GM19025 (cell line): ENCODE measurements around the gene ABHD17C.

ENCODE experiments used
- ATAC-seq: cut with Tn5 transposase; IDR thresholded peaks from one replicate; pipeline ENCODE4 v1.9.1; 2021; ENCODE audit warnings: mild to moderate bottlenecking, low read depth, moderate library complexity; ENCODE audit not compliant: unreplicated experiment

ABHD17C gene

DNA sequence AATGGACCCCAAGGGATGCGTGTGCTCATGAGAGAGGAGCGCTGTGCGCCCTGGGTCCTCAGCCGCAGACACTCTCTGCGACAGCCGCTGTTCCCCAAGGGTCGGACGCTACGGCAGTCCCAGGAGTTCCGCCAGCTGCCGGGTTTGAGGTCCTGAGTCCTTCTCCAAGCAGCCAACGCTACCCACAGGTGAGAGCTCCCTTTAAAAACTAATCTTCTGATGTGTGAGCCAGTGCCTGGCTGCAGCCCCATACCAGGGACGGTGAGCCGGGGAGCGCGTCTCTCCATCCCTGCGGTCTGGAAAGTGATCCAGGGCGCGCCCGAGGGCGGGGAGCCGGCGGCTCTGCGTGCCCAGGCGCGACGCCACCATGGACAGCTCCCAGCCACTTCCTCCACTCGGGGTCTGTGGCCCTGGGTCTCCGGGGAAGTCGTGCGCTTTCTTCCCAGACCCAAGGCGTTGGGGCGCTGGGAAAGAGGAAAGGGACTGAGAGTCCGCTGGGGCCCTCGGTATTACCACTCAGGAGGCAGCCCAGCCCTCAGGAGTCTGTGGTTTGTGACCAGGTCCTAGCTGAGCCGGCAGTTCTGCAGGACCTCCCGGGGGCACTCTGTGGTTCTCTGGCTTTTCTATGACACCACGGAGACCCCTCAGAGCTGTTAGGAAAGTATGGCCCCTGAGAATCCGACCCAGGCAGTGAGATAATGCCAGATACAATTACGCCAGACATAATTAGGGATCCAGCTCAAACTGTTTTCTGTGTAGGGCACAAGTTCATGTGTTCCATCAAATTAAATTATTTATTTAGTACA lies 85.5 kb downstream of the ABHD17C start:
- no peak for ATAC-seq

DNA sequence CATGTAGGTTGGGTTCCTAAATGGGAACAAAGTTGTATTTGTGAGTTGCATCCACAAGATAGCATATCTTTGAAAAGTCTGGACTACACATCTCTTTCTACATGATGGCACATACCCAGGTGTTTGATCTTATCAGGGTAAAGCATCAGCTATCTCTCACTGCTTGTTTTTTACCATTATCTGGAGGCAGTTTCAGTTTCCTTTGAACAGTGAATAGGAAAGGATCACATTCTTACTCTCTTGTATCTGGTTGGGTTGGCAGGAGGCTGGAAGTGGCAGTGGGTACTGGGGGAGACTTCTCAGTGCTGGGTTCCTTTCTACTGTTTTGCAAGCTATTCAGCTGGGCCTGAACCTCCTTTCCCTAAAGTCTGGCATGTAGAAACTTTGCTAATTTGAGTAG lies 88.2 kb downstream of the ABHD17C start:
- ATAC-seq: no peak

DNA sequence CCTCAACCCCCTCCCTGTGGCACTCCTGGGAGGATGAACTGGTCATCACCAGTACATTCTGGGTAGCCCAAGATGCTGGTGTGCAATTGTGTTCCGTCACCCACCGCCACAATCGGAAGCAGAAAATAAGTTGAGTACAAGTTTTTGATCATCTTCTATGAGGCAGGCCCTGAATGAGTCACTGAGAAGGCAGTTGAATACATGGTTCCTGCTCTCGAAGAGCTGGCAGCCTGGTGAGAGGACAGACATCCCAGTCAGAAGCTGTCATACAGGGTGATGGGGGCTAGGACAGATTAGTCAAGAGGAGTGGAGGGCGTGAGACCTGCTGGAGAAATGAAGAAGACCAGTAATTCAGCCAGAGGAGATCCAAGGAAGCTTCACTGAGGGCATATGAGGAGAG lies 90.2 kb downstream of the ABHD17C start:
- no peak for ATAC-seq

DNA sequence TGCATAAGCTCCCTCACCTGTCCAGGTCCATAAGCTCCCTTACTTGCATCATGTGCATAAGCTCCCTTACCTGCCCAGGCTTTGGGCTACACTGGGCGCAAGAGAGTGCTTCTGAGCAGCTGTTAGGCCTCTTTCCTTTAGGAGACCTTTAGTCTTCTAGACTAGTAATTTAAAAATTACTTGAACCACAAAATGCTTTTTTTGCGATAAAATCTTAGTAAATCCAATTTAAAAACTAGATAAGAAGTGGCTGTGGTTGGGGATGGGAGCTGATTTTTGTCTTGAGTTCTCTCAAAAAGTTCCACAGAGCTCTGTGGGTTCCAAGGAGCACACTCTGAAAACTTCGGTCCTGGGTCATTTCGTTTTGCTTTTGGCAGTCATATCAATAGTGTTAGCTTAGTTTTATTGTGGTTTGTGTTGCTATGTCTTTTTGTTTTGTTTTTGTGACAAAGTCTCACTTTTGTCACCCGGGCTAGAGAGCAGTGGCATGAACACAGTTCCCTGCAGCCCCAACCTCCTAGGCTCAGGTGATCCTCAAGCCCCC lies 90.8 kb downstream of the ABHD17C start:
- no peak for ATAC-seq

DNA sequence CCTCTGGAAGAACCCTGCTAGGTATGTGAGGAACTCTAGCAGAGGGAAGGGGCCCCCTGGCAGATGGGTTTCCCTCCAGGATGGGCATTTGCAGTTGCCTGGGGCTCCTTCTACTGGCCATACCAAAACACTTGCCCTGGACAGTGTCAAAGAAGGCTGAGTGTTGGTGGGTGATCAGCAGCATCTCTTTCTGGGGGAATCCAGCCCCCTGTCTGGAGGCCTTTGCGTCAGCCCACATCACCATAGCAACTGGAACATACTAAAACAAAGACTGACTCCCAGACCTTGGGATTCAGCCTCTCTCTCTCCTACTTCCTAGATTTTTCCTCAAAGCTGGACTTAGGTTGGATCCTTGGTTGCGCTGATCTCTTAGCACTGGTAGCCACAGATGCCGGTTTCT lies 92.2 kb downstream of the ABHD17C start:
- ATAC-seq: no peak

DNA sequence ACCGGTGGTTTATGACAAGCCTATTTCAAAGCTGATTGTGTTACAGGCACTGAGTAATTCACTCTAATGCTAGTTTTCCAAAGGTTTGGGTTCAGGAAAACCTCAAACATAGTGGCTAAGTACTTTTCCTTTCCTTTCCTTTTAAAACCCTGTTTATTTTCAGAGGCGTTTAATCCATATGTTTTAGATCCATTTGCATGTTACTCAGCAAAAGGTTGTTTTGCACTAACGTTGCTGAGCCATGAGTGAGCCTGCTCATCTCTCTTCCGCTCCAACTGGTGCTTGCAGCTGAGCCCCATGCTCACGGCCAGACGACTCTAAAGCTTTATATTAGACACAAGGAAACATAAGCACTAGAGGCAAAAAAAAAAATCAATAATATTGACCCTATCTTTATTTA lies 93.4 kb downstream of the ABHD17C start:
- no peak for ATAC-seq

DNA sequence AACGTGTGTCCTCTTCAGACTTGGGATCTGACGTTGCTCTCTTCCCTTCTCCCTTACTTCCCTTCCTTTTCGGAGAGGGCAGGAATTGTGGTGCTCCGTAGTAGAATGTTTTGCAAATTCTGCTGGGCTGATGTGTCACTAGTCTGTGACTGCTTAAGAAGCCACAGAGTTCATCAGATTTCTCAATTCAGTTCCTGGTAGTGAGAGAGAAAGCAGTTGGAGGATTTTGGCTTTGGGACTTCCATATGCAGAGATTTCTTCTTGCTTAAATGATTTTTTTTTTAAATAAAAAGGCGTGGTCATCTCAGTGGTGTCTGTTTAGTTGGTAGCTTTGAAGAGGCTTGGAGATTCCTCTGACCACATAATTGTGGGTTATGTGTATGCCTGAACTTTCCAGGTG lies 94.2 kb downstream of the ABHD17C start:
- no peak for ATAC-seq

DNA sequence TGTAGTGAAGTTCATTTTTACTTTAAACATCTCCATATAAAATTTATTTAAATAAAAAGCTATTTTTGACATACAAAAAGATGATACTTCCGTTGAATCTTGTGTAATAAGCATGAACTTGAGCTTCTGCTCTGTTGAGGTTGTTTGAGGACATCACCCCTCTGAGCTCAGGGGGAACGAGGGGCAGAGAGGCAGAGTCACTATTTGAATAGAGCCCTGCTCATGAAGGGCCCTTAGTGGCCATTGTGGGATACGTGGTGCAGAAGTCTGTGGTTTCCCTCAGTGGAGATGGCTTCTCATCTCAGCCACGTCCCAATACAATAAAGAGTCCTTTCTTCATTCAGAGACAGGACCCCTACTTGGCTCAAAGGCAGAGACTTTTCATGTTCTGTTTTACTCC lies 94.7 kb downstream of the ABHD17C start:
- no peak for ATAC-seq

DNA sequence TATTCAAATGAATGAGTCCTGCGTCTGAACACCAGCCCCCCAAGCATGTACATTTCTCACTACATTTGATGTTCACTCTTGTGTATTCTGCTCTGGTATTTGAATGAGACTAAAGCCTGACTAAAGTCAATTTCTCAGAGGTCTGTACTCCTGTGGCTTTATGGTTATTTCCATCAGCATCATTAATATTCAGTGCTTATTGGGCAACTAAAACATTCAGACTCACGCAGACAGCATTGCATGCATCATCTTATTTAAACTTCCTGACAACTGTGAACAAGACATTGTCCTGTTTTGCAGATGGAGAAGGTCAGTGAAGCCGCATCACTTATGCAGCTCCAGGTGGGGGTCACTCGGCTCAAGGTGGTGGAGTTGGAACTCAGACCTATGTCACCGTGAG lies 95.1 kb downstream of the ABHD17C start:
- no peak for ATAC-seq

DNA sequence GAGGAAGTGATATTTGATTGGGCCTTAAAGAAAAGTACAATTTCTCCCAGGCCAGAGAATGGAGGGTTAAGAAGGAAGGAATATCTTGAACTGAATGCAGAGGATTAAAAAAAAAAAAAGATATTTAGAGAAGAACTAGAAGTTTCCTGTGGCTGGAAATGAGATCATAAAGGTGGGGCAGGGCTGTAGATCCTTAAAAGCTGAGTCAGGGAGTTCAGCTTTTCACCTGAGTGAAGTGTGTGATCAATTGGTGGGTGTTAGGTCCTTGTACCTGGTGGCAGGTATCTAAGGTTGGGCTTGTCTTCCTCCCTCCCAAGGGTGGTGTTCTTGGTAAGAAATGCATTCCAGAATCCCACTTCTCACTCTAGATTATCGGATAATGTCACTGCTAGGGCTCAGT lies 95.9 kb downstream of the ABHD17C start:
- ATAC-seq: no peak

DNA sequence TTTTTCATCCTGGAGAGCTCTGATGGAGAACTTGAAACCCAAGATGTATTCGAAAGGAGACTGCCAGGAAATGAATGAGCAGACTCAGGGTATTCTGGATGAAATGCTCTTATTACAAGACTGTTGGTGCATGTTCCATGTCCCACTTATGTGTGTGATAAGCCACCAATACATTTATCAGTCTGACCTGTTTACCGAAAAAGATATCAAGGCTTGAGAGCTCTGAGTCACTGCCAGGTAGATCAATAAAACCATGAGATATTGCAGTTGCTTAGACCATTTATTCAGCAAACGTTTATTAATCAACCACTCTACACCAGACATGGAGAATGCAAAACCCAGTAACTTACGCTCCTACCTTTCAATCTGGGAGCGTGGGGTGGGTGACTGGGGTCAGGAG lies 101.3 kb downstream of the ABHD17C start:
- no peak for ATAC-seq

DNA sequence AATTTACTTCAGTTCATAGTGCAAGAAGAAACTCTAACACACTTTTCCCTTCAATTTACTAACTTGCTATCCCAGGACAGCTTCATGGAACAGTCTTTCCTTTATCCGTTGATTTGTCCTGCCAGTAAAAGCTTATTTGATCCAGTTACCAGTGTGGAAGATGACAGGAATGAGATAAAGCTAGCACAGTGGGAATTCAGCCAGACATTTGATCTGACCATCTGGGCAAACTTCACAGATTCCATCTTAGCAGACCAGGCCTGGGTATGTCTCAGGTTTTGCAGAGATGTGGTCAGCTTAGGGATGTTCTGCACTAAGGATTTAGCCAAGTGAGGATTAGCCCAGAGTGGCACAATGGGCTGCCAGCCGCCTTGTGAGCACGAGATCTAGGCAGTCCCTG lies 103.8 kb downstream of the ABHD17C start:
- ATAC-seq: no peak

DNA sequence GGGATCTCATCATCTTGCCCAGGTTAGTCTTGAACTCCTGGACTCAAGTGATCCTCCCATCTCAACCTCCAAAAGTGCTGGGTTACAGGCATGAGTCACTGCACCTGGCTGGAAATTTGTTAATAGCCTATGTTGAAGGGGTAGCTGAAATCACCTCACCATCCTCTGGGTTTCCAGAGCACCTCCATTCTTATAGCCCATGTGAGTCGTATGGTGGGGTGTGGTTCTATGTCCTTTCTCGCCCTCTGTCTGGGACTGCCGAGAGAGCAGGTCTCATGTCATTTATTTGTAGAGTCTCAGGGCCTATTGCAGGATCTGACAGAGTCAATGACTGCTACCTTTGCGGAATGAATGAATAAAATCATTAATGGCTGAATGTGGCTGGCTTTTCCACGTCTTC lies 105.0 kb downstream of the ABHD17C start:
- no peak for ATAC-seq

DNA sequence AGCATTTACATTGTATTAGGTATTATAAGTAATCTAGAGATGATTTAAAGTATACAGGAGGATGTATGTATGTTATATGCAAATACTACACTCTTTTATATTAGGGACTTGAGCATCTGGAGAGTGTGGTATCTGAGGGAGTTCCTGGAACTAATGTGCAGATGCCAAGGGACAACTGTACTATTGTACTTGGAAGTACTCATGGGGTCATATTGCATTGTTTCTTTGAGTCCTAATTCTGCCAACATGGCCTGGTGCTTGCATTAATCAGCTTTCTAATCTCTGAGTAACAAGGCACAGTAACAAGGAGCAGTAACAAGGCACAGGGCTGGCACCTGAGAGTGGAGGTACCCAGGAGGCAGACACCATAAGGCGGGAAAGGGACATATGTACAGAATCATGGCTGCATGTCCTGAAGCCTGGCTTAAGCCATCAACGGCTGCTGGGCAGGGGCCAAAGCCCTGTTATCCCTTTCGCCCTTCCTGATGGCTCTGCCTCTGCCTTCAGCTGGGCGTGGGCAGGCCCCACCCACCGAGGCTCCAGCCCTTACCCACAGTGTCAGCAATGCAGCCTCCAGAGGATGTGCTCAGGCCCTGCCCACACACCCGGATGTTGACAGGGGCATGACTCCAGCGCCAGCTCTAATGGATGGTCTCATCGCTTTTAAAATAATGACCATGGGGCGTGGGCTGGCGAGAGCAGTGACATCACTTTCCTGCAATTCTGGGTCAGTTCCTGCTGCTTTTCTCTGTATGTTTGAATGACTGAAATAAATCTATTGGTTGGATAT lies 107.0 kb downstream of the ABHD17C start:
- no peak for ATAC-seq

DNA sequence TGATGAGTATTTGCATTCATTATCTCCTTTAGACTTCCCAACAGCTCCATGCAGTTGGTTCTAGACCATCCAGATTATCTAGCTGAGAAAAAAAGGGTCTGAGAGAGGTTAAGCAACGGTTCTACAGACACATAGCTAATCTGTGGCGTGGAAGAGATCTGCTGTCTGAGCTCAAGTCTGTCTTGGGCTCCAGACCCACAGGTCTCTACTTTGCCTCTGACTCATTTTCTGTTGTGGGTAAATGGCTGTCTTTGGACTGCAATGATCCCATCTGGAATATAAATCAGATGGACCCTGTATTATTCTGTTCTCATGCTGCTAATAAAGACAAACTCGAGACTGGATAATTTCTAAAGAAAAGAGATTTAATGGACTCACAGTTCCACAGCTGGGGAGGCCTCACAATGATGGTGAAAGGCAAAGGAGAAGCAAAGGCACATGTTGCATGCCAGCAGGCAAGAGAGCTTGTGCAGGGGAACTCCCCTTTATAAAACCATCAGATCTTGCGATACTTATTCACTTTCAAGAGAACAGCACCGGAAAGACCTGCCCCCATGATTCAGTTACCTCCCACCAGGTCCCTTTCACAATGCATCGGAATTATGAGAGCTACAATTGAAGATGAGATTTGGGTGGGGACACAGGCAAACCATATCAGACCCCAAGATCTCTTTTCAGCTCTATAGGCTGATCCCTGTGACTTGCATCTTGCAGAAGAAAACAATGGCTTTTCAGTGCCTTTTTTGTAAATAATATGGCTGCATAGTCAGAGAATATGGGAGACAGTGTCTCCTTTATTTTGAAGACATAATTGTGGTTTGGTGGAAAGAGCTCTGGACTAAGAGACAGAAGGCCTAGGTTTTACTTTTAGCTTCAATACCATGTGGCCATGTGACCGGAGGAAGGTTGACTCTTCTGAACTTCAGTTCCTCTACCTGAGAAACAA lies 108.7 kb downstream of the ABHD17C start:
- ATAC-seq: no peak

DNA sequence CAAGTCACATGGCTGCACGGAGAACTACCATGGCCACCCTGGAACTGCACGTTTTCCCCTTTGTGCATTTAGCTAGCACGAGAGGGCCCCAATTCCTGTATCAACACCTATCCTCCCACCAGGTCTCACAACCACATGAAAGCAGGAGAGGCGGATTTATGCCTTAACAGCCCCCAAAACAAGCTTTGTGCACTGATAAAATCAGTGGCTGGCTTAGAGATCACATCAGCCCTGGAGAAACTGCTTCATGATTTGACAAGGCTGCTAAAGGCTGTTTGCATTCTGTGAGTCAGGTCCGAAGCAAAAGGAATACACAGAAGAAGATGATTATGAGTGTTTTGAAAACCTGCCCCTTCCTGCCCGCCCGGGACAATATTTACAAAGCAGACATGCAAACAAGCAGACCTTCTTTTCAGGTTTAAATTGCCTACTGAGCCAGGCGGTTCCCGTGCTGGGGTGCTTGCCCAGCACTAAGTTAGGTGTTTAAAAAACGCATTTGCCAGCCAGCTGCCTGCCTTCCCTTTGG lies 109.9 kb downstream of the ABHD17C start:
- no peak for ATAC-seq
